T-helper 9 cell (primary cell): ENCODE data around the gene USB1.
"Not testable (repeated sequence)": the region's sequence is repeated elsewhere in the genome, so short reads cannot be mapped to it uniquely, and the experiment has no call there.

Experiments used
- DNase-seq: peaks from one replicate; pipeline ENCODE4 v3.0.0-alpha.2; 2020

Gene USB1

GRCh38 chr16:57995721-57996405 lies 5.3 kb upstream of the USB1 start:
- no peak for DNase-seq

DNA sequence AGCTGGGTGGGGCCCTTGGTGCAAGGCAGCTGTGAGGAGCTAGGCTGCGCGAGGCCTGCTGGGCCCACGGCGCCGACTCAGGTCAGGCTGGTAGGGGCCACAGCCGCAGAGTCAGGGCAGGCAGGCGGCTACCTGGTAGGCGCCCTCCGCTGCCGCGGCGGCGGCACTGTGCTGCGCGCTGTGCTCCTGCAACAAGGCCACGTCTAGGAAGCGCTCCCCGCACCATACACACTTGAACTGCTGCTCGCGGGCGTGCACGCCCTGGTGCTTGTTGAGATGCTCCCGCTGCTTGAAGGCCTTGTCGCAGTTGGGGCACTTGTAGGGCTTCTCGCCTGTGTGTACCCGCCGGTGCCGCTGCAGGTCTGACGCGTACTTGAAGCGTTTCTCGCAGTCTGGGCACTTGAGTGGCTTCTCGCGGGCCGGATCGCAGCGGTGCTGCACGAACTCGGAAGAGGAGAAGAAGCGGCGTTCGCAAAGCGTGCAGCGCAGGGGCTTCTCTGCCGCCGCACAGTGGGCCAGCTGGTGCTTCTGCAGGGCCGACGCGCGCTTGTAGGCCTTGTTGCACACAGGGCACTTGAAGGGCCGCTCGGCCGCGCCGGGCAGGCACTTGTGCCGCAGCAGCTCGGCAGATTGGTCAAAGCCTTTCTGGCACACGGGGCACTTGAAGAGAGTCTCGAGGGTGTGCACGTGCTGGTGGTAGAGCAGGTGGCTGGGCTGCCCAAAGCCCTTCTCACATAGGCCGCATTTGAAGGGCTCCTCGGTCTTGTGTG lies 4.6 kb upstream of the USB1 start:
- no peak for DNase-seq

DNA sequence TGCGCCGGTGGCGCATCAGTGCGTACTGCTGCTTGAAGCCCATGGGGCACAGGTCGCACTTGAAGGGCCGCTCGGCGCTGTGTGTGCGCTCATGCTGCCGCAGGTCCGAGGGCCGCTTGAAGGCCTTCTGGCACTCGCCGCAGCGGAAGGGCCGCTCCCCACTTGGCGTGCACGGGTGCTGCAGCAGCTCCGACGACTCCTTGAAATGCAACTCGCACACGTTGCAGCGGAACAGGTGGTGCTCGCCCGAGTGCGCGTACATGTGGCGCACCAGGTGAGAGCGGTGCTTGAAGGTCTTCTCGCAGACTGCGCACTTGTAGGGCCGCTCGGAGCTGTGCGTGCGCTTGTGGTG lies 4.1 kb upstream of the USB1 start:
- no peak for DNase-seq

DNA sequence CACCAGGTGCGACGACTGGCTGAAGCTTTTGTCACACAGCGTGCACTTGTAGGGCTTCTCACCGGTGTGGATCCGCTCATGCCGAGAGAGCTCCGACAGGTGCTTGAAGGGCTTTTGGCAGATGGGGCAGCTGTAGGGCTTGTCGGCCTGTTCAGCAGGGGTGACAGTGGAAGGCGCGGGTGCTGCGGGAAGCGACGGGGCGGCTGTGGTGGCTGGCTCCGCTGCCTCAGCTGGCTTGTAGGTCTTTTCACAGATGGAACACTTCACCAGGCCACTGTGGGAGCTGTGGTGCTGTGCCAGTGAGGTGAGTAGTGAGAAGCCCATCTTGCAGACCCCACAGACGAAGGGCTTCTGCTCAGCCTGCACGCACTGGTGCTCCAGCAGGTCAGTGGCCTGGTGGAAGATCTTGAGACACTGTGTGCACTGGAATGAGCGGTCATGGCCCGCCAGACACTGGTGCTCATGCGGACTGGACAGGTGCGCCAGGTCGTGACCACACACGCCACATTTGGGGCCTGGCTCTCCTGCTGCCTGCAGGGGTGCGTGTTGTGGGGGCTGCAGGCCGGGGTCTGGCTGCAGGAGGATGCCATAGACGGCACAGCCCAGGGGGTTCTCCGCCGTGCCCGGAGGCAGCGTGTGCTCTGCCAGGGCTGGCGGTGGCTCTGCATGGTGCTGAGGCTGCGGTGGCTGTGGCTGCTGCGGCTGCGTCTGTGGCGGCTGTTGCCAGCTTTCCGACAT lies 3.5 kb upstream of the USB1 start:
- DNase-seq: no peak

GRCh38 chr16:57998486-57998885 lies 2.7 kb upstream of the USB1 start:
- peak; percentile 49 for DNase-seq

- no peak for DNase-seq
These were observed 2.2 kb upstream of the USB1 start for GRCh38 chr16:57998992-57999365.

DNA sequence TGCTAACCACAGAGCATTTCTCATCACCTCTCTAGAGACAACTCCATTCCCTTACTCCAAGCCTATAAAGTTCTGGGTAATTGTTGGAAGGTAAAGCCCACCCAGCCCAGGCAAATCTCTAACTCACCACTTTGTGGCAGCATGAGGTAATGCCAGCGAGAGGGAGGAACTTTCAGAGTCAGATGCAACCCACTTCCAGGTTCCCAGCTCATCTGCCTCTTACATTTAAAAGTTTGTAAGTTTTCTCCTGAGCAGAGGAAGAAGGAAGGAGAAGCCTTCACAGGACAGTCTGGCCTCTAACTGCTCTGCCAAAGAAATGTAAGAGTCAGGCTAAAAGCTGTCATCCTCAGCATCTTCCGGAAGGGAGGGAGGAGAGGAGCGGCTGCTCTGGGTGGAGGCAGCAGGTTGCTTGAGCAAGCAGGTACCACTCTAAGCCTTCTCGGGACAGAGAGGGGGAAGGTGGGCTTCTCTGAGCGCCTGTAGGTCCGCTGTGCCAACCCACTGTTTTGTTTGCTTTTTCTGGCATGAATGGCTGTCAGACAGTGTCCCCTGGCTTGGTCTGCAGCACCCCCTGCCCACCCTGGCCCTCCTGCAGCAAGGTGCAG lies 1.7 kb upstream of the USB1 start:
- DNase-seq: no peak

DNA sequence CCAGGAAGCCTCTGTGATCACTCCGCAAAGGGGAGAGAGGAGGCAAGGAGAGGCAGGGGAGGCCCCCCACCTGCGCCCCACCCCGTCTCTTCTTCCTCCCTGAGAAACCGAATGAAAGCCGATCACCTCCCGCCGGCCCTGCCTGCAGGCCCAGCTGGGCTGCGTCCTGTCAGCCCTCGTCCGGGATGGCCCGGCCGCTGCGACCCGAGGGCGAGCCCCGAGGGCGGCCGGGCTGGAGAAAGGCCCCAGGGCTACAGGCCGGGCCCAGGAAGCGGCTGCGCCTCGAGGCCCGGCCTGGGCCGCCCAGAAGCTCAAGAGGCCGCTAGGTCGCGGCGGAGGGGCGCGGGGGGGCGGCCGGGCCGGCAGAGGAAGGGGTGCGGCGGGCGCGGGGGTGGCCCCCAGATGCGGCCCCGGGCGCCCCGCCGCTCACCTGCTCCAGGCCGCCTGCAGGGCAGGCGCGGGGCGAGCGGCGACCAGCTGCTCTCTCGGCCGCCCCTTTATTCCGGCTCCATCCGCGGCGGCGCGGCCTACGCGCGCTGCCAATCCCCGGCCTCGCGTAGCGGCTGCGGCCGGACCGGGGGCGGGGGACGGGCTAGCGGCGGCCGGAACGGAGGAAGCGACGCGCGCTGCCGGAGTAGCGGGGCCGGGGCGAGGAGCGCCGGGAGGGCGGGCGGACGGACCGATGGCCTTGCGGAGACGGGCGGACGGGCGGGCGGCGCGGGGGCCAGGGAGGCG lies 1.1 kb upstream of the USB1 start, which contains the start of gene ZNF319:
TSS of gene ZNF319 (minus strand) at position 702 of the 735 bp plus-strand sequence. CDS start 2,407 bp downstream, outside the sequence.
- DNase-seq: no peak

DNA sequence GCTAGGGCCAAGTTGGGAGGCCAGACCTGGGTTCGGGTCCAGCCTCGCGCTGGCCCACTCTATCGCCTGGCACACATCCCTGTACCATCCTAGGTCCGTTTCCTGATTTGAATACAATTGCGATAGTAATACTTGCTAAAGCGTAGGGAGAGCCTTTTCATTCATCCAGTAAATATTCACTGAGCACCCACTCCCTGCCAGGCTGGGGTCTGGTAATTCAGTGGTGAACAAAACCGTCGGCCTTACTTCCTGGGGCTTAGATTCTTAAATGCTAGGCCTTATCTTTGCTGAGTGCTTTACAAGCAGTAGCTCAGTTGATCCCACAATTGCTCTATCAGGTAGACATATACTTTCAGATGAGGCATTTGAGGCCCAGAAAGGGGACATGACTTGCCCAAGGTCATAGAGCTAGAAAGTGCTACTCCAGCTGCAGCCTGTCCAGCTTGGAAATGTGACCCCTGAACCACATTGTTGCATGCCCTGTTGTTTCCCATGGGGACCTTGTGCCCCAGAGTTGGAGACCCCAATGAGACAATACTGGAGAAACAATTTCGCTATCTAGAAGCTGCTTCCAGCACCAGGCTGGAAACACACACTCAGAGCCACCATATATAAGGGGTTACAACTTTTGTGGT lies 691 bp downstream of the USB1 start:
- no peak for DNase-seq

DNA sequence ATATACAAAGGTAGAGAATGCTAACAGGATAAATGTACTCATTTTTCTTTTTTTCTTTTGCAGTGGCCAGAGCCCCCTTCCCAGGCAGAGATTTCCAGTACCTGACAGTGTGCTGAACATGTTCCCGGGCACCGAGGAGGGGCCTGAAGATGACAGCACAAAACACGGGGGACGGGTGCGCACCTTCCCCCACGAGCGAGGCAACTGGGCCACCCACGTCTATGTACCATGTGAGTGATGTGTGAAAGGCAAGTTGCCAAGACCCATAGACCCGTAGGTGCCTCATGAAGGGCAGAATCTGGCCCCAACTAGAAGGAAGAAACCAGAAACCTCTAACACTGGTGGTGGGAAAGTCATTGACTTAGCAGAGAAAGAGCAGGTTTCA lies 1.2 kb downstream of the USB1 start:
- DNase-seq: no peak

GRCh38 chr16:58002936-58003335 lies 1.7 kb downstream of the USB1 start:
- DNase-seq: no peak

DNA sequence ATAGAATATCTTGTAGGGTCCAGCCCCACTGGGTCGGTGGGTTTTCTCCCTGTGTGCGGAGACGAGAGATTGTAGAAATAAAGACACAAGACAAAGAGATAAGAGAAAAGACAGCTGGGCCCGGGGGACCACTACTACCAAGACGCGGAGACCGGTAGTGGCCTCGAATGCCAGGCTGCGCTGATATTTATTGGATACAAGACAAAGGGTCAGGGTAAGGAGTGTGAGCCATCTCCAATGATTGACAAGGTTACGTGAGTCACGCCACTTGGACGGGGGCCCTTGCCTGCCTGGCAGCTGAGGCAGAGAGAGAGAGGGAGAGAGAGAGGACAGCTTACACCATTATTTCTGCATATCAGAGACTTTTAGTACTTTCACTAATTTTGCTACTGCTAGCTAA lies 3.5 kb downstream of the USB1 start:
- DNase-seq: not testable (repeated sequence)

- DNase-seq: no peak
These were observed 8.7 kb downstream of the USB1 start for GRCh38 chr16:58009856-58010416.

- no peak for DNase-seq
These were observed 9.7 kb downstream of the USB1 start for GRCh38 chr16:58010886-58011285.

GRCh38 chr16:58011652-58012051 lies 10.4 kb downstream of the USB1 start:
- no peak for DNase-seq

- no peak for DNase-seq
These were observed 11.3 kb downstream of the USB1 start for GRCh38 chr16:58012481-58012880.

GRCh38 chr16:58013201-58013956 lies 12.2 kb downstream of the USB1 start:
- DNase-seq: no peak

- DNase-seq: no peak
These were observed 15.7 kb downstream of the USB1 start for GRCh38 chr16:58016840-58017446.

- no peak for DNase-seq
These were observed 17.6 kb downstream of the USB1 start for GRCh38 chr16:58018803-58019202.

DNA sequence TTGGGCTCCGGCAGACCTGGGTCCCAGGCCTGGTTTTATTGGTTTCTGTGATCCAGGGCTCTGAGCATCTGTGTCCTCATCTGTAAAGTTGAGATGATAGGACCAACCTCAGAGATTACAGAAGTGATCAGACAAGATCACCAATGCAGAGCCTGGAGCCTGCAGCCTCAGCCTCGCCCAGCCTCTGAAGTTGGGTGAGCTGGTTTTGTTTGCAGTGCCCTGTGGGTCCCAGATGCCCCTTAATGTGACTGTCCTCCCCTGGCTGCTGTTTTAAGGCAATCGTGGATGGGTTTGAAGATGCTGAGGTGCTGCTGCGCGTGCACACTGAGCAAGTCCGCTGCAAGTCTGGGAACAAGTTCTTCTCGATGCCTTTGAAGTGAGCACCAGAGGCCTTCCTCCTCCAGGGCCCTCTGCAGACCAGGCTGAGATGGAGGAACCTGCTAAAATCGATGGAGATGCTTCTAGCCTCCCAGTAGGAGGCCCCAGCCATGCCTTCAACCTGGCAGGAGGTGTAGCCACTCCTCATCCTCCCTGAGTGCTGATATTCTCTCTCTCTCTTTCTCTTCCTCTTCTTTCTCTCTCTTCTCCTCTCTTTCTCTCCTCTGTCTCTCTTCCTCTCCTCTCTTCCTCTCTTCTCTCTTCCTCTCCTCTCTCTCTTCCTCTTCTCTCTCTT lies 18.8 kb downstream of the USB1 start:
- DNase-seq: no peak
